Omental fat pad (tissue), 4 donors: Measurements from ENCODE around the gene CLMN. TPM values are rescaled to one million over a fixed set of nuclear protein-coding genes. Genes with fewer than 3 reads are reported as not detected.

Experiments used
- ATAC-seq: fragments of 150-250 bp; one replicate; pipeline ENCODE4 v1.9.1; 2016; ENCODE audit warnings: mild to moderate bottlenecking, moderate library complexity; ENCODE audit not compliant: low FRiP score
- DNase-seq: peaks from one replicate; pipeline ENCODE4 v3.0.0-alpha.2; 2019; ENCODE audit warnings: low spot score
- total RNA-seq, 4 donors: library from RNA; depleted of rRNA; stranded (reverse); fragments of >200 nt; gene quantifications; one replicate each; pipeline ENCODE4 v1.1.0, GENCODE V29; 2016
- TF ChIP-seq, protein P1 (sequence below), 3 donors: fragments of 450-650 bp; IDR thresholded peaks; one replicate each; pipeline ENCODE4 v1.5.1; 2016 to 2017; ENCODE audit warnings: antibody characterized with exemption in 3 of 3, mild to moderate bottlenecking in 3 of 3, moderate library complexity in 2 of 3

CLMN gene
- total RNA-seq, 4 donors from 2014 or later: 25.1 to 41.9 (median 32.9) TPM

DNA sequence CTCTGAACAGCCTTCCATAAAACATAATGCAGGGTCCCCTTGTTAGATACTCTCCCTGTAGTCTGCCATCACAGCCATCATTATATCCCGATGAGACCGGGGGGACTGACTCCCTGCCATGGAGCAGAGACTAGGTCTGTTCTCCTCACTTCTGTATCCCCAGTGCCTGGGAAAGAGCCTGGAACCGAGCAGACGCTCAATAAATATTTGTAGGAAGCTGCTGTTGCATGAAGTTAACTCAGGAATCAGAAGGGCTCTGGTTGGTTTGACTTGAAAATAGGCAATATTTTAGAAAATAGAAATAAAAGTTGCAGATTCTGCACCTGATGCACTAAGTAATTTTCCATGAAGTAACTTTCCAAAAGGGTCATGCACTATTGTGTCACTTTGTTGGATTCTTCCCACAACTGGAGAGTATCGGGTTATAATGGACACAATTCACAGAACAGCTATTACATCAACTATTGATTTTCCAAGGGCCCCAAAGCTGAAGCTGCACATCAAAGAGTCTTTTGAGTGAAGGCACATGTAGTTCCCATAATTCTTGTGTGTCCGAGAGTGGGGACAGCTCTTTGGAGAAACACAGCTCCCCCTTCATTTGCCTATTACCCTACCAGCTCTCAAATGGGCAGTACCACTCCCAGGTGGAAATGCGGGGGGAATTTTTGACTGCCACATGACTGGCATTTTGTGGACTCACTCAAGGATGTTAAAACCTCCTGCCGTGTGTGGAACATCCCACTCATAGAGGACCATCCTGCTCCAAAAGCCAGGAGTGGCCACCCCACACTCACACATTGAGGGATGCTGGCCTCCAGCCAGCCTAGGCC lies 18.8 kb downstream of the CLMN start:
- DNase-seq (no peak), ATAC-seq (no peak)
- TF ChIP-seq, protein P1, sequence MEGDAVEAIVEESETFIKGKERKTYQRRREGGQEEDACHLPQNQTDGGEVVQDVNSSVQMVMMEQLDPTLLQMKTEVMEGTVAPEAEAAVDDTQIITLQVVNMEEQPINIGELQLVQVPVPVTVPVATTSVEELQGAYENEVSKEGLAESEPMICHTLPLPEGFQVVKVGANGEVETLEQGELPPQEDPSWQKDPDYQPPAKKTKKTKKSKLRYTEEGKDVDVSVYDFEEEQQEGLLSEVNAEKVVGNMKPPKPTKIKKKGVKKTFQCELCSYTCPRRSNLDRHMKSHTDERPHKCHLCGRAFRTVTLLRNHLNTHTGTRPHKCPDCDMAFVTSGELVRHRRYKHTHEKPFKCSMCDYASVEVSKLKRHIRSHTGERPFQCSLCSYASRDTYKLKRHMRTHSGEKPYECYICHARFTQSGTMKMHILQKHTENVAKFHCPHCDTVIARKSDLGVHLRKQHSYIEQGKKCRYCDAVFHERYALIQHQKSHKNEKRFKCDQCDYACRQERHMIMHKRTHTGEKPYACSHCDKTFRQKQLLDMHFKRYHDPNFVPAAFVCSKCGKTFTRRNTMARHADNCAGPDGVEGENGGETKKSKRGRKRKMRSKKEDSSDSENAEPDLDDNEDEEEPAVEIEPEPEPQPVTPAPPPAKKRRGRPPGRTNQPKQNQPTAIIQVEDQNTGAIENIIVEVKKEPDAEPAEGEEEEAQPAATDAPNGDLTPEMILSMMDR (IDR thresholded peaks at IDR 0.05): no peak

DNA sequence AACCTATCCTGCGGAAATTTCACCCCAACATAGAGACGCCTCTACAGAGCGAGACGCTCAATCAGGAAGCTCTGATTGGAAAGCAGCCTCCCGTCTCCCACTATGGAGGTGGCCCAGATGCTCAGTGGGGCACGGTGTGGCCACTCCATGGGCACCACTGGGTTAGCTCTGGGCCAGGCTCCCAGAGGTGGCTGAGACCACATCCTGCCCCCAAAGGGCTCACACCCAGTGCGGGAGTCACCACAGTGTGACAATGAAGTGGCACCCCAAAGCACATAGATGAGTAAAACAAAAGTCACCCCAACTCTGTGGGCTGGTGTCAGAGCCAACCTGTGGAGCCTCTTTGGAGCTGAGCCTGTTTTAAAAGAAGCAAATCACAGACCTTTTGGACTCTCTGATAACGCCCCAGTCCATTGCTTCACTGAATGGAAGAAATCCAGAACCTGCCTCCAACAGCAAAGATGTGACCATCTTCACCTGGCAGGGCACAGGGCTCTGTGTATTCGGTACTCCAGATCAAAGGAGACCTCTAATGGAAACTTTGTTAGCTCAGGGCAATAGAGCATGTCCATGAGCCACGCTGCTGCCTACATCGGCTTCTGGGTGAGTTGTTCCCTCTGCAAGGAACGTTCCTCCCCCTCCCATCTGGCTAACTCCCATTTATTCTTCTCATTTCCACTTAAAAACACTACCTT lies 19.6 kb downstream of the CLMN start:
- TF ChIP-seq, protein P1 (IDR thresholded peaks at IDR 0.05): no peak
- DNase-seq: no peak
- no peak for ATAC-seq

DNA sequence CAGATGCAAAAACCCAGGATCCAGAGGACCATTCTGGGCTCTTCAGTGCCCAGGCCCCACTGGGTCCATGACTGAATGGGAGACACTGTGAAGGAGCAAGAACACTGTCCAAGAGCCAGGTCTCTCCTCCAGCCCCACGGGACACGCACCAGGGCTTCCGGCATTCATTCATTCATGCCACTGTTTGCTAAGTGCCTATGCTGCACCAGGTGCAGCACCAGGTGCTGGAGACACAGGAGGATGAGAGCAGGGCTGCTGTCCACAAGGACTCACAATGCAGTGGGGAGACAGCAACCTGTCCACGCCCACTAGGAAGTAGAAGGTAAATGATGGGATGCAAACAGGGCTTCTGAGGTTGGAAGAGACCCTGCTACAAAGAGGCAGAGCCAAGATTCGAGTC lies 20.4 kb downstream of the CLMN start:
- DNase-seq (no peak), ATAC-seq (no peak)
- TF ChIP-seq, protein P1 (IDR thresholded peaks at IDR 0.05): no peak

DNA sequence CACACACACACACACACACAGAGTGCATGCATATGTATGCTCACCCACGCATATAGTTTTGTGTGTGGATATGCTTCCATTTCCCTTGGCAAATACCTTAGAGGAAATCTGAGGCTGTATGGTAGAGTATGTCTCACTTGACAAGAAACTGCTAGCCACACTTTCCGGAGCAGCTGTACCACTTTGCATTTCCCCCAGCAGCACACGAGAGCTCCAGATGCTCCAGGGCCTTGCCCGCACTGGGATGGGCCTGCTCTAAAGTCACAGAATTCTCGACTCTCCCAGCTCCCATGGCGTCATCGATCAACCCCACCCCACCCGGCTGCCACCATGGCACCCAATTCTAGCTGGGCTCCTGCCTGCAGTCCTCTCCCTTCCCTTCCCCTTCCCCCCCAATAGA lies 21.9 kb downstream of the CLMN start:
- no peak for ATAC-seq
- TF ChIP-seq, protein P1 (IDR thresholded peaks at IDR 0.05): no peak
- no peak for DNase-seq

DNA sequence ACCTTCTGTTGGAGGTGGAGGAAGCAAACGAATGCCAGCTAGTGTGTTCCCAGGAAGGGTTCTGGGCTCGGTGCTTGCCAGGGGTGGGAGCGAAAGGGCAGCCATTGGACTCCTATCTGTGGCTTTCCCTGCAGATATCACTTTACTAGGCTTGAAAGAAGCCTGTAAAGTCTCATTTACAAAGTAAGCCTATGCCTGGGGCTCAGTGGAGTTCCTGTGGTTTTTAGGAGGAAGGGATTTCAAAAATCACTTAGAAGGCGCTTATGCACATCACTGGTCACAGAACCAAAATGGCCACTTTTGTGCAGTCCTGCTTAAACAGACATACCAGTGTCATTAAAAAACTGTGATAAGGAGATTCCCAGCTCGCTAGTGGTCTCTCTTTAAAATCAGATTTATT lies 22.7 kb downstream of the CLMN start:
- ATAC-seq (no peak), DNase-seq (no peak)
- TF ChIP-seq, protein P1 (IDR thresholded peaks at IDR 0.05): no peak

DNA sequence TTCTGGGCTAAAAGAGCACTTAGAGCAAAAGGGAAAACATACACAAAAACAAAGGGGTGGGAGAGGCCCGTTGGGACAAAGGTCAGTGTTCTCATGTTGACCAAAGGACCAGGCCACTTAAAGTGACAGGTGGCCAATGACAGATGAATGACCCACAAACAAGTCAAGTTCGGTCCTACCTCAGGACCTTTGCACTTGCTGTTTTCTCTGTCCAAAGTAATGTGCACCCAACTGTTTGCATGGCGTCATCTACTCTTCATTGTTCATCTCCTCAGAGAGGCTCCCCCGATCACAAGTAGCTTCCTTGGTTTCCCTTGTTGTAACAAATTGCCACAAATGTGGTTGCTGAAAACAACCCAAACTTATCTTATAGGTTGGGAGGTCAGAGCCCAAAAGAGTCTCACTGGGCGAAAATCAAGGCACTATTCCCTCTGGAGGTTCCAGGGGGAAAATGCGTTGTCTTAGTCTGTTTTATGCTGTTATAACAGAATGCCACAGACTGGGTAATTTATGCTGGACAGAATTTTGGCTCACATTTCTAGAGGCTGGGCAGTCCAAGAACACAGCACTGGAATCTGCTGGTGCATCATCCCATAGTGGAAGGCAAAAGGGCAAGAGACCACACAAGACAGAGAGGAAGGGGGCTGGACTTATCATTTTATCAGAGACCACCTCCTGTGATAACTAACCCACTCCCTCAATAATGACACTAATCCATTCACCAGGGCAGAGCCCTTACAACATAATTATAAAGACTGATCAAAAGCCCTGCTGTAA lies 23.9 kb downstream of the CLMN start:
- TF ChIP-seq, protein P1 (IDR thresholded peaks at IDR 0.05): no peak
- ATAC-seq: no peak
- no peak for DNase-seq
